SK-N-SH treated with all-trans-retinoic acid at 6 μM for 48 hours (cell line): ENCODE results near the gene FMO3.

ENCODE experiments used
- ATAC-seq: fragments of 200-7000 bp; cut with Tn5 transposase; 3 replicates; pipeline ENCODE4 v1.9.1; 2020; ENCODE audit warnings: mild to moderate bottlenecking, moderate library complexity
- ARNTL ChIP-seq: fragments of 450-650 bp; formaldehyde crosslinking; IDR thresholded peaks from 2 replicates; pipeline ENCODE4 v1.5.0; 2020; ENCODE audit warnings: low read depth, mild to moderate bottlenecking, moderate library complexity, borderline replicate concordance
- BACH2 ChIP-seq: fragments of 250-450 bp; sonication (Bioruptor Pico); IDR thresholded peaks from 2 replicates; pipeline ENCODE4 v1.9.0; 2021; ENCODE audit warnings: mild to moderate bottlenecking, borderline replicate concordance
- CSRNP3 ChIP-seq: fragments of 250-450 bp; sonication (Bioruptor Pico); IDR thresholded peaks from 2 replicates; pipeline ENCODE4 v1.5.1; 2021; ENCODE audit warnings: mild to moderate bottlenecking, moderate library complexity
- ESRRG ChIP-seq: fragments of 250-450 bp; sonication (Bioruptor Pico); IDR thresholded peaks from 2 replicates; pipeline ENCODE4 v1.6.1; 2021; ENCODE audit warnings: mild to moderate bottlenecking
- GLIS3 ChIP-seq: fragments of 250-450 bp; sonication (Bioruptor Pico); IDR thresholded peaks from 2 replicates; pipeline ENCODE4 v1.5.0; 2020; ENCODE audit warnings: mild to moderate bottlenecking, moderate library complexity
- ISL1 ChIP-seq: fragments of 250-450 bp; sonication (Bioruptor Pico); IDR thresholded peaks from 2 replicates; pipeline ENCODE4 v2.1.2; 2022; ENCODE audit warnings: mild to moderate bottlenecking, moderate library complexity
- OSR1 ChIP-seq: fragments of 250-450 bp; sonication (Bioruptor Pico); IDR thresholded peaks from 2 replicates; pipeline ENCODE4 v1.8.0; 2022; ENCODE audit warnings: moderate library complexity, mild to moderate bottlenecking, inconsistent platforms
- PATZ1 ChIP-seq: fragments of 250-450 bp; sonication (Bioruptor Pico); IDR thresholded peaks from 2 replicates; pipeline ENCODE4 v1.8.0; 2020; ENCODE audit warnings: mild to moderate bottlenecking, moderate library complexity, borderline replicate concordance
- PPARA ChIP-seq: fragments of 250-450 bp; sonication (Bioruptor Pico); IDR thresholded peaks from 2 replicates; pipeline ENCODE4 v1.5.0; 2020; ENCODE audit warnings: mild to moderate bottlenecking, borderline replicate concordance
- RARB ChIP-seq: fragments of 250-450 bp; sonication (Bioruptor Pico); IDR thresholded peaks from 2 replicates; pipeline ENCODE4 v1.8.0; 2021; ENCODE audit warnings: mild to moderate bottlenecking, moderate library complexity
- SNAI2 ChIP-seq: fragments of 250-450 bp; sonication (Bioruptor Pico); IDR thresholded peaks from 2 replicates; pipeline ENCODE4 v1.5.0; 2020; ENCODE audit warnings: mild to moderate bottlenecking, moderate library complexity
- TCF4 ChIP-seq: fragments of 250-450 bp; sonication (Bioruptor Pico); IDR thresholded peaks from 2 replicates; pipeline ENCODE4 v1.8.0; 2021; ENCODE audit warnings: mild to moderate bottlenecking, moderate library complexity, borderline replicate concordance
- TOX ChIP-seq: fragments of 250-450 bp; sonication (Bioruptor Pico); IDR thresholded peaks from 2 replicates; pipeline ENCODE4 v1.8.0; 2021; ENCODE audit warnings: mild to moderate bottlenecking, moderate library complexity, borderline replicate concordance
- TSHZ2 ChIP-seq: fragments of 250-450 bp; sonication (Bioruptor Pico); IDR thresholded peaks from 2 replicates; pipeline ENCODE4 v1.5.0; 2020; ENCODE audit warnings: mild to moderate bottlenecking, moderate library complexity
- ZC3H10 ChIP-seq: fragments of 250-450 bp; sonication (Bioruptor Pico); IDR thresholded peaks from 2 replicates; pipeline ENCODE4 v1.5.1; 2021; ENCODE audit warnings: mild to moderate bottlenecking, moderate library complexity
- ZFP3 ChIP-seq: fragments of 250-450 bp; sonication (Bioruptor Pico); IDR thresholded peaks from 2 replicates; pipeline ENCODE4 v1.5.0; 2020; ENCODE audit warnings: mild to moderate bottlenecking, moderate library complexity
- ZFP30 ChIP-seq: fragments of 450-650 bp; formaldehyde crosslinking; IDR thresholded peaks from 2 replicates; pipeline ENCODE4 v1.5.0; 2022; ENCODE audit warnings: mild to moderate bottlenecking, moderate library complexity
- ZNF8 ChIP-seq: fragments of 450-650 bp; formaldehyde crosslinking; IDR thresholded peaks from 2 replicates; pipeline ENCODE4 v1.5.0; 2020; ENCODE audit warnings: mild to moderate bottlenecking, moderate library complexity

The FMO3 gene

GRCh38 chr1:171052977-171053376, 37.7 kb upstream of the FMO3 start:
- no peak for TF ChIP-seq PATZ1 (CRISPR knock-in tag)
- no peak for TF ChIP-seq SNAI2
- no peak for TF ChIP-seq ZFP3
- no peak for TF ChIP-seq ZC3H10 (CRISPR knock-in tag)
- no peak for TF ChIP-seq ZFP30 (CRISPR knock-in tag)
- TF ChIP-seq CSRNP3: no peak
- TF ChIP-seq ZNF8 (CRISPR knock-in tag): no peak
- no peak for TF ChIP-seq TSHZ2
- no peak for TF ChIP-seq TOX (CRISPR knock-in tag)
- no peak for TF ChIP-seq ARNTL
- TF ChIP-seq GLIS3: no peak
- no peak for TF ChIP-seq ESRRG (CRISPR knock-in tag)
- no peak for TF ChIP-seq PPARA
- TF ChIP-seq OSR1: no peak
- no peak for ATAC-seq

- no peak for ATAC-seq
- TF ChIP-seq PPARA (no peak), ZC3H10 (CRISPR knock-in tag) (no peak), SNAI2 (no peak), ESRRG (CRISPR knock-in tag) (no peak), TOX (CRISPR knock-in tag) (no peak), ISL1 (CRISPR knock-in tag) (no peak), BACH2 (no peak), CSRNP3 (no peak), RARB (CRISPR knock-in tag) (no peak), PATZ1 (CRISPR knock-in tag) (no peak), OSR1 (no peak), TCF4 (CRISPR knock-in tag) (no peak), TSHZ2 (no peak), ZNF8 (CRISPR knock-in tag) (no peak)
- TF ChIP-seq, all 23 proteins: peak for 0
These were observed 34.6 kb upstream of the FMO3 start for GRCh38 chr1:171055966-171056643.
